ENCODE measurements around the gene APOL1. TPM values are rescaled to one million over a fixed set of nuclear protein-coding genes. Genes with fewer than 3 reads are reported as not detected.

The APOL1 gene
- total RNA-seq, 1 donor from 2014 or later, result not detected

DNA sequence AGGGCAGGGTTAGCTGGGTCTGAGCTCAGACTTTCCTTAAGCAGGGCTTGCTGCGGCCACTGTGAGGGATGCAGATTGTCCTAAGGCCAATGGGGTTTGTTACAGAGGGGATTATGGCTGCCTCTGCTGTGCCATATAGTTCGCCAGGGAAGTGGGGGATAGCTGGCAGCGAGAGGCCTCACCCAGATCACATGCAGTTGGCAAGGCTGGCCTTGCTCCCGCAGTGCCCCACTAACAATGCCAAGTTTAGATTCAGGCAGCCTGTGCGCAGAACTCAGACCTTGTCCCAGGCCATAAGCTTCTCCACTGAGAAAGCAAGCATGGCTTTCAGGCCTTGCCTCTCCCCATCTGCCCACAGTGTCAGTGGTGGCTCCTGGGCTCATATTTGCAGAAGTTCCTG, 8.9 kb upstream of the APOL1 start:
- no peak for DNase-seq (ENCODE audit: low spot score)

DNA sequence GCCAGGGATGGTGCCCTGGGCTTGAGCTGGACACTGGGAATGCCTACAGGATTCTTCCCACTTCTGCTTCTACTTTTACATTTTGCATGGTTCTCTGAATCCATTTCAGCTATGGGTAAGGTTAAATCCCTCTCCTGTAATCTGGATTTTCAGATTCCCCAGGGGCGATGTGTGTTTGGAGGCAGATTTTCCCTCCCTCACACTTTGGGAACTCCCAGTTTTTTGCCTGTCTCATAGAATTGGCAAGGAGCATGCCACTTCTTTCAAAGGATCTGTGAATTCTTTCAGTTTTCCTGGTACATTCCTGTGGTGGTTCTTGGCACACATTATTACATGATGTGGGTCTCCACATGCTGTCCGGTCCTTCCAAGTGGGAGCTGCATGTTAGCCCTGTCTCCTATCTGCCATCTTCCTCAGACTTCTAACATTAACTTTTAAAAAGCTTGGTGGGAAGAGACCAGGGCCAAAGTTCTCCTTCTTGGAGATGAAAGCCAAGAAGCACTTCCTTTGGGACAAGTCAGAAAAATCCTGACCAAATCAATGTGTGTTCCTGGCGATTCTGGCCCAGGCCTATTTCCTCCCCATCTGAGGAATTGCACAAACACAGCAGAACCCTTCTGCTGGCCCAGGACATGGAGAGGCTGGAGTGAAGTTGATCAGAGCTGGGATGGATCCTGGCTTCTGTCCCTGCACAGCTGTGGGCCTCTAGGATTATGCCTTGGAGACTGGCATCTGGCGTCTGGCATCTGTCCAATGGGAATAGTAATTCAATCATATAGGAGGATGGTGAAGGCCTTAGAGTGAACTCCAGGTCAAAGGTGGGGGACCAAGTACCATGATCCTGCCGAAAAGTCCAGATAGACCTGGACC, 8.2 kb upstream of the APOL1 start:
- peaks cover 5% of the 10 kb centered on the region for H3K4me1 Mint-ChIP-seq
- peaks cover 6% of the 10 kb centered on the region for H3K36me3 Mint-ChIP-seq
- Histone ChIP-seq H3K4me3 (no peak overlapping the region), H3K27ac (no peak overlapping the region), H3K4me2 (no peak overlapping the region), H3K9me3 (ENCODE audit: low read depth) (peaks cover 6% of the 10 kb centered on the region), H3F3A (ENCODE audit: low read depth) (no peaks in the 10 kb centered on the region), H2AFZ (replicated peaks) (no peak overlapping the region), H4K20me1 (ENCODE audit: low read depth) (no peaks in the 10 kb centered on the region), H3K79me2 (ENCODE audit: low read depth) (no peaks in the 10 kb centered on the region), H3K27me3 (no peaks in the 10 kb centered on the region), H3K36me3 (no peaks in the 10 kb centered on the region), H3K4me1 (no peaks in the 10 kb centered on the region), H3K9ac (no peak overlapping the region)
- H3K9me3 Mint-ChIP-seq, result peaks cover 38% of the 10 kb centered on the region
- H3K27ac Mint-ChIP-seq, result no peak overlapping the region
- peaks cover 5% of the 10 kb centered on the region for H3K27me3 Mint-ChIP-seq (ENCODE audit: insufficient read depth, low read depth)
- no peak for DNase-seq (ENCODE audit: low spot score)
- H3K4me3 Mint-ChIP-seq, result no peak overlapping the region
- TF ChIP-seq, protein P1, sequence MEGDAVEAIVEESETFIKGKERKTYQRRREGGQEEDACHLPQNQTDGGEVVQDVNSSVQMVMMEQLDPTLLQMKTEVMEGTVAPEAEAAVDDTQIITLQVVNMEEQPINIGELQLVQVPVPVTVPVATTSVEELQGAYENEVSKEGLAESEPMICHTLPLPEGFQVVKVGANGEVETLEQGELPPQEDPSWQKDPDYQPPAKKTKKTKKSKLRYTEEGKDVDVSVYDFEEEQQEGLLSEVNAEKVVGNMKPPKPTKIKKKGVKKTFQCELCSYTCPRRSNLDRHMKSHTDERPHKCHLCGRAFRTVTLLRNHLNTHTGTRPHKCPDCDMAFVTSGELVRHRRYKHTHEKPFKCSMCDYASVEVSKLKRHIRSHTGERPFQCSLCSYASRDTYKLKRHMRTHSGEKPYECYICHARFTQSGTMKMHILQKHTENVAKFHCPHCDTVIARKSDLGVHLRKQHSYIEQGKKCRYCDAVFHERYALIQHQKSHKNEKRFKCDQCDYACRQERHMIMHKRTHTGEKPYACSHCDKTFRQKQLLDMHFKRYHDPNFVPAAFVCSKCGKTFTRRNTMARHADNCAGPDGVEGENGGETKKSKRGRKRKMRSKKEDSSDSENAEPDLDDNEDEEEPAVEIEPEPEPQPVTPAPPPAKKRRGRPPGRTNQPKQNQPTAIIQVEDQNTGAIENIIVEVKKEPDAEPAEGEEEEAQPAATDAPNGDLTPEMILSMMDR (IDR thresholded peaks at IDR 0.05), result no peak
- no peak for TF ChIP-seq EZH2 (IDR thresholded peaks at IDR 0.05)
- no peak for TF ChIP-seq EZH2phosphoT487 (IDR thresholded peaks at IDR 0.05)

More for the DNA sequence above, 8.9 kb upstream of the APOL1 start:
- H3K4me3 Mint-ChIP-seq, result no peak overlapping the region
- Histone ChIP-seq H4K20me1 (ENCODE audit: low read depth) (no peaks in the 10 kb centered on the region), H3K27ac (no peak overlapping the region), H3K27me3 (no peaks in the 10 kb centered on the region), H3K79me2 (ENCODE audit: low read depth) (no peaks in the 10 kb centered on the region), H3K4me3 (no peak overlapping the region), H3F3A (ENCODE audit: low read depth) (no peaks in the 10 kb centered on the region), H3K9ac (no peak overlapping the region), H2AFZ (replicated peaks) (no peak overlapping the region), H3K4me1 (peaks cover under 1% of the 10 kb centered on the region), H3K36me3 (no peaks in the 10 kb centered on the region), H3K9me3 (ENCODE audit: low read depth) (no peaks in the 10 kb centered on the region), H3K4me2 (no peak overlapping the region)
- H3K36me3 Mint-ChIP-seq, result peaks cover 6% of the 10 kb centered on the region
- H3K27me3 Mint-ChIP-seq (ENCODE audit: insufficient read depth, low read depth), result peaks cover 5% of the 10 kb centered on the region
- H3K27ac Mint-ChIP-seq, result peak overlapping the region; percentile 62
- peaks cover 35% of the 10 kb centered on the region for H3K9me3 Mint-ChIP-seq
- TF ChIP-seq EZH2 (IDR thresholded peaks at IDR 0.05), result no peak
- no peak for TF ChIP-seq EZH2phosphoT487 (IDR thresholded peaks at IDR 0.05)
- TF ChIP-seq, protein P1 (IDR thresholded peaks at IDR 0.05), result no peak
- H3K4me1 Mint-ChIP-seq, result peaks cover 13% of the 10 kb centered on the region

DNA sequence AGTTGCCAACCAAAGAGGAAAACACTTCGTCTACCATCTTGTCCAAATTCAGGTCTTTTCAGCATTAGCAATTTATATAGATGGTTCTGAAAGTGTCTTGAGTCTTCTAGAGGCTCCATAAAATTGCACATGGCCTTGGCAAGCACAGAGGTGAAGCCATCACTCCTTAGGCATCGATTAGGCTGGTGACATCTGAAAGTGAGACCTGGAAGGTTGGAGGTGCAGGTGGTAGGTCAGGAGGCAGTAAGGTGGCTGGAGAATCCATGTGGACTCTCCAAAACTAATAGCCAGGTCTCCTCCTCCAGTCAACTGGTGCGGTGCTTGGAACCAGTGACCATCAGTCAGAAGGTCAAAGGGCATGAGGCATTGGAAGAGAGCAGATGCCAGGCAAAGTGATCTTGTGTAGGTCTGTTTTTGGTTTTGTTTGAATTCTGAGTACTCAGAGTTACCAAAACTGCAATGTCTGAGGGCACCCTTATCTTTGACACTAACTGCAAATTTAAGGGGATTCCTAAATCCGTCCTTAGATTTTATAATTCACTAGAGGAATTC, 7.1 kb upstream of the APOL1 start:
- Mint-ChIP-seq H3K4me3 (no peak overlapping the region), H3K27ac (no peak overlapping the region), H3K9me3 (peaks cover 47% of the 10 kb centered on the region), H3K27me3 (ENCODE audit: insufficient read depth, low read depth) (peaks cover 5% of the 10 kb centered on the region), H3K36me3 (peaks cover 6% of the 10 kb centered on the region), H3K4me1 (no peaks in the 10 kb centered on the region)
- Histone ChIP-seq H3K27ac (no peak overlapping the region), H3K9ac (no peak overlapping the region), H3K4me3 (no peak overlapping the region), H3K27me3 (no peaks in the 10 kb centered on the region), H2AFZ (replicated peaks) (no peak overlapping the region), H3K4me2 (no peak overlapping the region), H3K4me1 (no peaks in the 10 kb centered on the region), H3F3A (ENCODE audit: low read depth) (no peaks in the 10 kb centered on the region), H3K36me3 (no peaks in the 10 kb centered on the region), H4K20me1 (ENCODE audit: low read depth) (no peaks in the 10 kb centered on the region), H3K79me2 (ENCODE audit: low read depth) (no peaks in the 10 kb centered on the region), H3K9me3 (ENCODE audit: low read depth) (peaks cover 8% of the 10 kb centered on the region)
- no peak for DNase-seq (ENCODE audit: low spot score)
- TF ChIP-seq, protein P1 (IDR thresholded peaks at IDR 0.05), result no peak
- TF ChIP-seq EZH2phosphoT487 (IDR thresholded peaks at IDR 0.05) (no peak), EZH2 (IDR thresholded peaks at IDR 0.05) (no peak)

Measured in neural progenitor cell (in vitro differentiated cells).